ENCODE measurements around the gene PRRT2.

Gene PRRT2

DNA sequence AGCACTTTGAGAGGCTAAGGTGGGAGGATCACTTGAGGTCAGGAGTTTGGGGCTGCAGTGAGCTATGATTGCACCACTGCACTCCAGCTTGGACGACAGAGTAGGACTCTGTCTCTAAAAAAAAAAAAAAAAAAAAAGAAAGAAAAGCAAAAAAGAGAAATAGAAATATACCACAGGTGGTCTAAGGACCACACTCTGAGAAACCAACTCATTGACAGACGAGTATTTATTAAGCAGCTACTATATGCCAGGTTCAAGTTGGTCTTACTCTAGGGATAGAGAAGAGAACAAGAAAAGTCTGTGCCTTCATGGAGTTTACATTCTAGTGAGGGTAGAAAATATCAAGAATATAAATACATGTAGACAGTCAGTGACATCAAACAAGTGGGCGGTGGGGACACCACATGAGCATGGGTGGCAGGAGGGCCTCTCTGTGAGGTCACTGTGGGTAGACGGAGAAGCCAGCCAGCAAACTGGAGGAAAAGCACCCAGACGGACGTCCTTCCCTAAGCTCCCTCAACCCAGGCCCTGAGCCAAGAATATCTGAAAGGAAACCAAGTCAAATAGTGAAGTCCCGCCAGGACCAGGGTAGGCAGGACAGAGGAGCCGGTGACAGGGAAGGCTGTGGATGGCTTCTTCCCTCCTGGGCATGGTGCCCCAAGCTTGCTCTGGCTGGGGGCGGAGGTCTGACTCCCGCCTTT is 46.3 kb downstream of the PRRT2 start:
- in situ Hi-C loops (cut with HindIII; ENCODE audit: low sequenced_read_pairs): no loop called here

DNA sequence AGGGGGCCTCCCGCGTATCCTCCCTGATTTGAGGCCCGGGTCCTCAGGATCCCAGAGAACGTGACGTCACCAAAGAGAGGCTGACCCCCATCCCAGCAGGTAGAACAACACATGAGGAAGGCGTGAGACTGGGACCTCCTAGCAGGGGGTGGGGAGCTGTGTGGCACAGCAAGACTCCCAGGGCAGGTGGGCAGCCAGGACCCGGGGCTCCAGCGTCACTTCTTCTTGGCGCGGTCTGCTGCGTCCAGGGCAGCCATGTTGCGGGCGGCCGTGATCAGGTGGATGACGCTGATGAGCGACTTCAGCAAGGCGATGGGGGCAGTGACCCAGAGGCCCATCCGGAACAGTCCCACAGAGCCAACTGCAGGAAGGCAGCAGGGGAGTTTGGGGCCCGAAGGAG is 47.0 kb downstream of the PRRT2 start:
- in situ Hi-C loops (cut with HindIII; ENCODE audit: low sequenced_read_pairs): no loop called here

DNA sequence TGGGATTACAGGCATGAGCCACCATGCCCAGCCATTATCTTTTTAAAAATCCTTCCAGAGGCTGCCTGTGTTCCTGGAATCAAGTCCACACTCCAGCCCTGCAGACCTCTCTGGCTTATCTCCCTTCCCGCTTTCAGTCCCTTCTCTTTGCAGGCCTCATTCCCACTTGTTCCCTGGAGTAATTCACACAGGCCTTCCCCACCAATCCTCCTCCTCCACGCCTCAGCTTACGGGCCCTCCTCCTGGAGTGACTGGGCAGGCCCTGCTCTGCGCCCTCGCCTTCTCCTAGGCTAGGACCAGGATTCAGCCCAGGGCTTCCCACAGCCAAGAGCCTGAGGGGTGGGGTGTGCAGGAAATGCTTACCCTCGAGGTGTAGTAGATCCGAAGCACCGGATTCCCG is 48.2 kb downstream of the PRRT2 start:
- in situ Hi-C loops (cut with HindIII; ENCODE audit: low sequenced_read_pairs): loop anchor here (5.0 to 10.0 kb wide), 3 partner anchors 33 to 55 kb away; partner anchors contain the start of gene MAZ

DNA sequence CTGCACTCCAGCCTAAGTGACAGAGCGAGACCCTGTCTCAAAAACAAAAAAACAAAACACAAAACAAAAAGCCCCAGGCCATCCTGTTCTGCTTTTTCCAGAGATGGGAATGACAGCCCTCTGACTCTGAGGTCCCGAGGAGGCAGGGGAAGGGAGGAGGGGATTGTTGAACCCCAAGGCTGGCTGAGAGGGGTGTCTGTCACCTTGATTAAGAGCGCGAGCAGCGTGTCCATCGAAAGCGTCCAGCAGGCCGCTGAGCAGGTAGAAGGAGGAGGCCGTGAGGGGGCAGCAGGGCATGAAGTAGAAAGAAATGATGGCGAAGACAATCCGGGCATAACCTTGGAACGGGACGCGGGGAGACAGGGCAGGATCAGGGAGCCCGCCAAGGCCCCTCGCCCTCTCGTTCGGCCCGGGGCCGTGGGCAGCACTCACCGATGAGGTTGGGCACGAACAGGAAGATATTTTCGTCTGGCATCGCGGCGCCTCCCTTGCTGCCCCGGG is 50.4 kb downstream of the PRRT2 start:
- in situ Hi-C loops (cut with HindIII; ENCODE audit: low sequenced_read_pairs): loop anchor here (5.0 to 10.0 kb wide), 3 partner anchors 35 to 58 kb away; partner anchors contain the start of gene MAZ

DNA sequence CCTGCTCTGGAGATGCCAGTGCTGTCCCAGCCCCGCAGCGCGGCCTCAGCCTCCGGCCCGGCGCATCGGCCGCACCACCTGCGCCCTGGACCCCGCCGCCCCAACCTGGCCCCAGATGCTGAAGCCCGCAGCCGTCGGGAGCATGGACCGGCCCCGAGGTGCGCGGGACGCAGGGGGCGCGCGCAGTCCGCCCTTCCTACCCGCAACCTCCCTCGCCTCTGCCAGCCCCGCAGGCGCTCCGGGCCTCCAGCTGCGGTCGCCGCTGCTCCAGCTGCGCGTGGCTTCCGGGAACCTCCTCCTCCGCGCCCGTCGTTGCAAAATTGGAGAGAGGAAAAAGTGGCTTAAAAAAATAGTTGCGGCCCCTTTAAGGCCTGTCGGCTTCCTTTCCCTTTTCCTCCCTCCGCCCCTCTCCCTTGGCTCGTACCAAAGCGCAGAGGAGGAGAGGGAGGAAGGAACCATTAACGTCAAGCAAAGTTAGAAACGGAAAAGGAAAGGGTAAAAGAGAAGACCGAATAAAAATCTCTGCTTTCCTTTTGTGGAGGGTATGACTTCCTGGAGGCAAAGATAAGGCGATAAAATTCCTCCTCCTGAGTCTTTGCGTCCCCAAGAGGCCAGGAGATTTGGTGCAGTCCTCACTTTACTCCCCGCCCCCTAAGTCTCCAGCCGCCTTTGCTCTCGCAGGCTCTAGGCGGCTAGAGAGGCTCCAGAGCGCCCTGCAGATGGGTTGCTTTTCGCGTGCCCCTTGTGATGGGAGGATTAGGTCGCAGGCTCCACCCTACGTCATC is 51.1 kb downstream of the PRRT2 start, which contains the start of gene CDIPT:
TSS of gene CDIPT (minus strand) at position 343 of the 785 bp plus-strand sequence. CDS start 369 bp downstream, outside the sequence.
- in situ Hi-C loops (cut with HindIII; ENCODE audit: low sequenced_read_pairs): loop anchor here (5.0 to 10.0 kb wide), 3 partner anchors 36 to 58 kb away; partner anchors contain the start of gene MAZ

DNA sequence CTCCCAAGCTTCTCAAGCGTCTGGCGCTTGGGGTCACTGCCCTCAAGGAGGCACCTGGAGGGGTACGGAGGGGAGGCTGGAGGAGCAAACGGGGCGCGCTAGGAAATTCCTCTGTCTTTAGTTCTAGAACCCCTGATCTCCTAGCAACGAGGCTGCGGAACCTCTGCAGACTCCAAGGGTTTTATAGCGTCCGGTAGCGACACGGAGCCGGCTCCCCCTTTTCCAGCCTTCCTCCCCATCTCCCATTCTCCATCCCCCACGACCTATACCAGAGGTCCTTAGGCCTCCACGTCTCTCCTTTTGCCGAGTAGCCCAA is 51.6 kb downstream of the PRRT2 start:
- in situ Hi-C loops (cut with HindIII; ENCODE audit: low sequenced_read_pairs): loop anchor here (5.0 to 10.0 kb wide), 3 partner anchors 36 to 59 kb away; partner anchors contain the start of gene MAZ

DNA sequence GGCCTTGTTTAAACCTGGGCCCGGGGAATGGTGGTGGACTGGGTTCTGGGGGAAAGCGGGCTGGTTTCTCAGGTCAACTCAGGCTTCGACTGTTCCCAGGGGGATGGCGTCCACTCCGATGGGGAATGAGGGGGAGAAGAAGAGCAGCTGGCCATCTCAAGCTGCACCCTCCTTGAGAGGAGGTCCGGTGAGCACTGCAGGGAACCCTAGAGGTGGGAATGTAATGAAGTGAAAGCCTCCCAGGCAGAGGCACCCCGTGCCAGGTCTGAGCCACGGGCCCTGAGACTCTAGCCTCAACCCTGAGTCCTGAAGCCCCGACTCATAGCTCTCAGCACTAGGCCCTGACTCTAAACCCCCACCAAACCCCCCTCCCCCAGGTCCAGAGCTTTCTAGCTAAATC is 52.2 kb downstream of the PRRT2 start:
- in situ Hi-C loops (cut with HindIII; ENCODE audit: low sequenced_read_pairs): loop anchor here (5.0 to 10.0 kb wide), 3 partner anchors 37 to 59 kb away; partner anchors contain the start of gene MAZ
